IPS-NIHi11 (cell line): Measurements from ENCODE around the gene GRIPAP1.

ENCODE experiments used
- DNase-seq: peaks from one replicate; pipeline ENCODE4 v3.0.0; 2012; ENCODE audit warnings: mixed read lengths, low spot score

The GRIPAP1 gene

GRCh38 chrX:48923771-48924170, 78.3 kb downstream of the GRIPAP1 start:
- DNase-seq, result no peak
